Endometrium (tissue), 2 donors: ENCODE results near the gene PRPF39.

Source experiments
- FAIRE-seq: peaks from 2 replicates; lab custom pipeline; 2012; peaks lifted over from hg19 to GRCh38; lab: Jason Lieb, UNC
- donor health status: control.
- donor health status: control.

Gene PRPF39

DNA sequence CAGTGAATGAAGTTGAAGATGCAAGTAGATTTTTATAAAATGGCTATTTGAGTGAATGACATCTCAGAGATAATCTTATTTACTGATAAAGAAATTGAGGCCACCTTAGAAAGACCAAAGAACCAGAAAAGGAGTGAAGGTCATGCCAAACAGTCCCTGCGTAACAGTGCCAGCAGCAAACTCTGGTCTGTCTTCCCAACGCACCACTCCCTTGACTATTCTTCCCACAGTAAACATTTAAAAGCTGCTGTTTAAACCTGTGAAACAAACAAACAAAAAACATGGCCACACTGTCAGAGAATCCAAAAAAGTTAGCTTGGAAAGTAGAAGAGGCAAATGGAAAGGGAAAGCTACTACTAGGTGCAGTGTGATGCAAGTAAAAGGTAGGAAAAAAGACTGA is 1.5 kb upstream of the PRPF39 start:
- FAIRE-seq: no peak

DNA sequence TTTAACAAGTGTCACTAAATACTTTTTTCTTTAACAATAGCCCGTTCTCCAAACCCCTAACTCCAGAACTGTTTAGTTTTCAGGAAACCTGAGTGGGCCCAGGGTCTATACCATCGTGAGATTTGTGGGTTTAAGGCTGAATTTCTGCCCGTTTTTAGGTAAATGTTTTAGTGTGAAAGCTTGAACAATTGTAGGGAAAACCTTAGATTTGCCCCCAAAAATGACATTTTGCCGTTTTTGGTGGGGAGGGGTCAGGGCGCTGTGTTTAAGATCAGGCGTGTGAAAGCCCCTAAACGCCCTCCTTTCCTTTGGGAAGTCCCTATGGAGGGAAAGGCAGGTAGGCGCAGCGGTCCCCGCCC is 320 bp upstream of the PRPF39 start:
- FAIRE-seq: no peak

DNA sequence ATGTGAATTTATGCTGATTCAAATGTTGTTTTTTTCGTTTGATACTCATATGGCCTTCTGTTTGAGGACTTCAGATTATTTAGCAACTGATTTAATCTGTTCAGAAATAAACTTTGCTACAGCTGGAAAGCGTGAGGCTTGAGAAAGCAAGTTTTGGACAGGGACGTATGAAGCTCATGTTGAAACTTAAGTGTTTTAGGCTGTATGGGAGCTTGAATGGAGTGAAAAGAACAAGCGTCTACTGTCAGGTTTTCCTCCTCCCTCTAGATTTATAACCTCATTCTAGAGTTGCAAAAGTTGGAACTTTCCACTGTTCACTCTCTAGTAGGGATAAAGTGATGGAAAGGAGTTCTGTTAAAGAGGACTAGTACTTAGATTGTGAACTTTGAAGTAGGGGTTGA is 1.0 kb downstream of the PRPF39 start:
- no peak for FAIRE-seq

DNA sequence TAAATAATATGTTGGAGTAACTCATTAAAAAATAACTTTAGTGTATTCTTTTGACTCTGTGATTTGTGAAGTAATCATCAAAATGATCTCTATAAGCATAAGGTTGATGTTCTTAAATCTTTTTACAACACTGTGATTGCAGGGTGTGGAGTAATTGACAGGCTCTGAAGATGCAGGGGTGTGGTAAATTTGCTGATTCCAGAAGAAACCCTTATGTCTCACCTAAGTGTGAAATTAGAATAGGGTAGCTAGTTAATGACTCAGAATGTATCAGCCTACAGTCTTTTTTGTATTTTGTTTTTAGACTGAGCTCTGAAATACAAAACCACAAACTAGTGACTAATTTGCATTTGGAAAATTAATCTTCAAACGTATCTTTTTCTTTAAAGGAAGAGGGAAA is 5.9 kb downstream of the PRPF39 start:
- FAIRE-seq: no peak

DNA sequence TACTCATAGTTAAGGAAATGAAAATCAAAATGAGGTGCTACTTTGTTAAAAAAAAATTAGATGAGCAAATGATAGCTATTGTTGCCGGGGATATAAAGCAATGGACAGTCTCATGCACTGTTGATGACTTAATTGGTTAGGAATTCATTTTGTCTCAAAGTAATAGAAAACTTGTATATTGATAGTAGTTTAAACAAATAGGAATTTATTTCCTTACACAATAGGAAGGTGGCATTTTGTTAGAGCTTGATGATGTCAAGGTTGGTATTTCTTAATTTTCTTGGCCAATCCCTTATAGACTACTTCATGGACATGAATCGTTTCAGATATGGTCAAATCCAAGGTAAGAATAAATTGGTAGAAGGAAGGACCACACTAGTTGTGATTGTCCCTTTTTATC is 7.8 kb downstream of the PRPF39 start:
- no peak for FAIRE-seq

DNA sequence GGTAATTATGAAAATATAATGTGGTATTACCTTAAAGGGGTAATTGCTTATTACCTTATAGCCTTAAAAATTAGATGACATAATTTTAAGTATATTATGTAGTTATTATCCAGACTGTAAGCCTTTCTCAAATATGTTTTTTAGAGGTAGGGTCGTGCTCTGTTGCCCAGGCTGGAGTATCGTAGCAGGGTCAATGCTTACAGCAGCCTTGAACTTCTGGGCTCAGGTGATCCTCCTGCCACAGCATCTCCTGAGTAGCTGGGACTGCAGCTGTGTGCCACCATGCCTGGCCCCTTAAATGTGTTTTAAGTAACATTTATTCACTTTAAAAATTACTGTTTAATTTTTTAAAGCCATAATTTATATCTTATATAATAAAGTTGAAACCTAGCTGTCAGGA is 10.4 kb downstream of the PRPF39 start:
- FAIRE-seq: no peak

DNA sequence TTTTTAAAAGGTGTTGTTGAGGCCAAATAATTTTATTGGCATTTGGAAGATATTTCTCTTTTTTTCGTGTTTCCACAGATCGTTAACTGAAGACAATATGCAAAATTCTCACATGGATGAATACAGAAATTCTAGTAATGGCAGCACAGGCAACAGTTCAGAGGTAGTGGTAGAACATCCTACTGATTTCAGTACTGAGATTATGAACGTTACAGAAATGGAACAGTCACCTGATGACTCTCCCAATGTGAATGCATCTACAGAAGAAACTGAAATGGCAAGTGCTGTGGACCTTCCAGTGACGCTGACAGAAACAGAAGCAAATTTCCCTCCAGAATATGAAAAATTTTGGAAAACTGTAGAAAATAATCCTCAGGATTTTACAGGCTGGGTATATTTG is 11.2 kb downstream of the PRPF39 start:
- no peak for FAIRE-seq

DNA sequence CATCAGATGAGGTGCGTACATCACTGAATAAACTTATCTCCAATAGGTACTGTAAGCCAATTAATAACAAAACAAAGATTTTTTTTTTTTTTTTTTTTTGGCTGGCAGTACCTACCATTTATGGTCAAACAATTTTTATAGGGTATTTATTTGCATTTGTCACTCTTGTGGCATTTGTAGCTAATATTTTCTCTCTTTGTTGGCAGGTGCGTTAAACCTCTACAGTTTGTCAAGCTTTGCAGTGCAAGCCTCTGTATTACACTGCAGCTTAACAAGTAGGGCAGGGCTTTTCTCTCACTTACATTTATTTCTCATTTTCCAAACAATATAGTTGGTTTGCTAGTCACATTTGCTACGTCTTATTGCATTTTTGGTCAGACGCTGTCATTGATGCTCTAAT is 12.3 kb downstream of the PRPF39 start:
- FAIRE-seq: no peak

DNA sequence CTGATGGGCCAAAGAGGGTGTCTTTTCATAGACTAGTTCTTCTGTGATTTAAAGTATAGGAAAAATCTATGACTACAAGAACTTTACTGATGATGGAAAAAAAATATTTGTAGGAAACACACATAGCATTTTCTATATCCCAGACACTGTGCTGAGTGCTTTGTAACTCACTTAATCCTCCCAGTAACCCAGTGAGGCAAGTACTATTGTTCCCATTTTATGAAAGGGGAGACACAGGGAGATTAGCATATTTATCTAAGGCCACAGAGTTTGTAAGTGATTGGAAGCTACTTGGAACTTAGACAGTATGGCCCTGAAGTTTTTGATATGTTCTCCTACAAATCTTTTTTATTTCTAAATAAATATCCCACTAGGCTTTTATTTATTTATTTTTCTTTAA is 19.9 kb downstream of the PRPF39 start:
- no peak for FAIRE-seq

DNA sequence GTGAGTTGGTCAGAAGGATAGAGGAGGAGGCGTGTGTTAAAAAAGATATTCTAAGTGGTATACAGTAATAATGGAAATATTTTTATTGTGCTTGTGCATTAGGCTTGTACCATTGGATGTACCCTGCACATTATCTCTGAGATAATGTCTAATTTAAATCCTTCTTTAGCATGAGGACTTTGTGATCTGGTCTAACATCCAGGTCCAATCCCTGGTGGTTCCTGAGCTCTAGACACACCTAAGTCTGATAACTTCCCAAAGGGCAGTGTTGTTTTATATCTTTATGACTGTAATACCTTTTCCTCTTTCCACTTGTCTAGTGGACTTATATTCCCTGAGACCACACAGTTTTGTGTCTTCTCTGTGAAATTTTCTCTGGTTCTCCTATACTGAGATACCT is 20.6 kb downstream of the PRPF39 start:
- FAIRE-seq: no peak

DNA sequence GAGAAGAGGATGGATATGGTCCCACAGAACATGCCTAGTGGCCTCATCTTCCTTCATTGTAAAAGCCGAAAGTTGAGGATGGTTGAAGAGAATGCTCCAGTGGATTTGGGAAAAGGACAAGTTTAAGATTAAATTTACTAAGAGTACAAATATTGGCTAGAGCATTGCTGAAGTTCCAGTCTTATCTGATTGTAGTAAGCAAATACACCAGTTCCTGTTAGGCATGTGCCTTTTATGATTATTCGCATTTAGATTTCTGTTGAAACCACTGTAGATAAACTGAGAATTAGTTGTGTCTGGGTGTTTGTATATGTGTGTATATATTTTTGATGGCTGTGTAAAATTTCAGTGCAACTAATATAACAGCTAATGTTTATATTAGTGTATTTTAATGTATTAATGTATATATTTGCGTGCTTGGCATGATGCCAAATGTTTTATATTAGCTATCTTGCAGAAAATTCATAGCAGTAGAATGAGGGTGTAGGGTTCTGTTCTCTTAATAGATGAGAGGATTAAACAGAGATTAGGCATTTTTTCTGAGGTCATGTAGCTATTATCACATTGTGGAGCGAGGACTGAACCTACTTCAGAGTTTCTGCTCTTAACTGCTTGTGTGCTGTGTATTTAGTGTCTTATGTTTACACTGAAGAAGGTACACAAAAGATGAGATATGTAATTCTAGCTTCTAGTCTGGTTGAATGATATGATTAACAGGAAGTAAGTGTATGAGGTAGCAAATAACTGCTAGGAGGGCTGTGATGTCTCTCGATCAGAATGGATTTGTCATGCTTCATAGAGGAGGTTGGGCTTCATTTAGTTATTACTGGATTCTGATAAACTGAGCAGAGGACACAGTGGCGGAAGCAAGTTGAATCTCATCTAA is 29.2 kb downstream of the PRPF39 start:
- no peak for FAIRE-seq

DNA sequence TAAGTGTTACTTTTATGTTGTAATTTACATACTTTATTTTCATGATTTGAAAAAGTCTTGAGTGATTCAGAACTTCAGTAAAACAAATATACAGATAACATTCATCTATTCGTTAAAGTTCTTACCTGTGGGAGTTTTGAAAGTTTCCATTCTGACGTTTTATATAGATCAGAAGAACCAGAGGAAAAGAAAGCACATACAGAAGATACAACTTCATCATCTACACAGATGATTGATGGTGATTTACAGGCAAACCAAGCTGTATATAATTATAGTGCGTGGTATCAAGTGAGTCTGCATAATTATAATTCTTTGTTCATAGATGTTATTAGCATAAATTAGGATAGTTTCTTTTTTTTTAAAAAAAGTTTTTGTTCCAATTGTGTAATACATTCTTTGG is 30.4 kb downstream of the PRPF39 start:
- FAIRE-seq: no peak

DNA sequence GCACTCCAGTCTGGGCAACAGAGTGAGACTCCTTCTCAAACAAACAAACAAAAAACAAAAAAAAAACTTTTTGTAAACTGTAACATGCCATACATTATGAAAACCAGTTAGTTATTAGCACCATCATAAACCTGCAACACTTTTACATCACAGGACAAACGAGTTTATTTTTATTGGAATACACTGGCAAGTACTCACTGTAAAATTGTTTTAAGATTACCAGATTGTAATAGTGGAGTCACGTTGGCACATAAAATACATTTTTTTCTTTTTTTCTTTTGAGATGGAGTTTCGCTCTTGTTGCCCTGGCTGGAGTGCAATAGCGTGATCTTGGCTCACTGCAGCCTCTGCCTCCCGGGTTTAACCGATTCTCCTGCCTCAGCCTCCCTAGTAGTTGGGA is 34.7 kb downstream of the PRPF39 start:
- FAIRE-seq: no peak

DNA sequence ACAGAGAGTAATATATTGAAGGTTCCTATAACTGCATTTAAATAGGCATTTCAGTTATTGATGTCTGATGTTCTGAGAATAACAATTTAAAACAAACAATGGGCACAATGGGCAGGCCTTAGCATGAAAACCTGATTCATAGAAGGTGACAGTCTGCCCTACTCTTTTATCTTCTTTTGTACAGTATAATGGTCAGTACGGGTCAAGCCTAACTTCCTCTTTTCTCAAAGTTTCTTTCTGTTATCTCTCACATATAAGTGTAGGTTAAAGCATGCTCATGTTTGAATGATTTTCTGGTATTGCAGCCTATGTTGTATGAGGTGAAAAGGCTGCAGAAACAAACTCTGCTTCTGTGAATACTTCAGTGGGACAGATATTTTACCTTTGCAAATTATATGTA is 36.2 kb downstream of the PRPF39 start:
- FAIRE-seq: no peak

DNA sequence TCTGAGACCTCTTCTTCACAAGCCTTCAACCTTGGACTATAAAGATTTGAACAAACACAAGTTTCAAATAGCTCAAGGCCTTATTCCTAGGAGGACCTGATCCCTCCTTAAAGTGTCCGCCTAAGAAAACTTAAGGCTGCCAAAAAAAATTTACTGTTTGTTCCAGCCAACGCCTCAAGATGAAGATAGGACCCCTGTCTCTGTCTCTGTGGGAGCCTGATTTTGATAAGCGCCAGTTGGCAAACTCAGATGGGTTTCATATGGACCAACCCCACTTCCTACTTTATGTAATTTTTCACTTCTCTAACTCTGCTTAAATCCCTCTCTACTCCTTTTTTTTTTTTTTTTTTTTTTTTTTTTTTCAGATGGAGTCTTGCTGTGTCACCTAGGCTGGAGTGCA is 39.4 kb downstream of the PRPF39 start:
- FAIRE-seq: no peak

DNA sequence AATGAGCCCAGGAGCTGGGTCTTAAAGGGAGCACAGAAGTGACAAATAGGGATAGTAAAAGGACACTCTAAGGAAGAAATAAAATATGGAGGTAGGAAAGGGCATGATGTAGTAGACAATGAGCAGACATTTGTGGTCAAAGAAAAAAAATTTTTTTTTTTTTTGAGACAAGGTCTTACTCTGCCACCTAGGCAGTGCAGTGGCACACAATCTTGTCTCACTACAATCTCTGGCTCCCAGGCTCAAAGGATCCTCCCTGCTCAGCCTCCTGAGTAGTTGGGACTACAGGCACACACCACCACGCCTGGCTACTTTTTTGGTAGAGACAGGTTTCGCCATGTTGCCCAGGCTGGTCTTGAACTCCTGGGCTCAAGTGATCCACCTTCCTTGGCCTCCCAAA is 41.8 kb downstream of the PRPF39 start:
- FAIRE-seq: no peak

DNA sequence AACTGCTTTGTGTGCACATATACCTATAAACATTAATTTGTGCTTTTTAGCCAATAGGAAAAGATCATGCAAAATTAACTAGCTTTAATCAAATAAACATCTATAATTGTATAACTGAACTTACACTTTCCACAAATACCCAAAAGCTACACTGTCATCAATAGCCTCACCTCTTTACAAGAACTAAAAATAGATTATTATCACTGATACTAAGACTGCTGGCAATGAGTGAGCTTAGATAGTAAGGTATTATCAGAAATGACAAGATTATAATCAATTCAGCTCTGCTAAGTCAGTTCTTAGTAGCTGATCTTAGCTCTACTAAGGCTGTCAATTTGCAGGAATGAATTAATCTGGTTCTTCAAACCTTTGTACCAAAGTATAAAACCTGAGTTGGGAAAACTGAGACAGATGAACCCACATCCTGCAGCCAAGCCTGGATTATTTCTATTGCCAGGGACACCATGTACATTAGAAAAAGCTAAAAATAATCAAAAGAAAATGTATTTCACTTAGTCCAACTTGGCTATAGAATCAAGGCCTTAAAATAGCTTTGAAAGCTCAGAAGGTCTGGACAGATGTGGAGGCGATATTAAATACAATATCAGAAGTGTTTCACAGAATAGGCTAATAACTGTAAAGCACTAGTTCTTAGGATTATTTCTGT is 45.2 kb downstream of the PRPF39 start:
- FAIRE-seq: no peak

DNA sequence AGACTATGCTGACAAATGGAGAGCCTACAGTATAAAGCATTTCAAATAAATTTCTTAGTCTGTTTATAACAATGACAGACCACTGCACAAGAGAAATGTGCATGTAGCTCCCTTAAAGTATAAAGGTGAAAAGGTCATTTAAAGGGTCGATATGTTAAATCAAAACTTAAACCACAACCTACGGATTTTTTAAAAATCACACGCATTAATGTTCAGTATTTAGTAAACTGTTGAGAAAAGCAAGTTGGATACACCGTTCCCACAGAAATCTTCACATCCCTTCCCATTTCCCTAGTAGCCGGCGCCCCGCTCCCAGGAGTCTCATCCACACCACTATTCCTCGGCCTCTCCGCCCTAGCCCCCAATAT is 49.8 kb downstream of the PRPF39 start:
- no peak for FAIRE-seq

DNA sequence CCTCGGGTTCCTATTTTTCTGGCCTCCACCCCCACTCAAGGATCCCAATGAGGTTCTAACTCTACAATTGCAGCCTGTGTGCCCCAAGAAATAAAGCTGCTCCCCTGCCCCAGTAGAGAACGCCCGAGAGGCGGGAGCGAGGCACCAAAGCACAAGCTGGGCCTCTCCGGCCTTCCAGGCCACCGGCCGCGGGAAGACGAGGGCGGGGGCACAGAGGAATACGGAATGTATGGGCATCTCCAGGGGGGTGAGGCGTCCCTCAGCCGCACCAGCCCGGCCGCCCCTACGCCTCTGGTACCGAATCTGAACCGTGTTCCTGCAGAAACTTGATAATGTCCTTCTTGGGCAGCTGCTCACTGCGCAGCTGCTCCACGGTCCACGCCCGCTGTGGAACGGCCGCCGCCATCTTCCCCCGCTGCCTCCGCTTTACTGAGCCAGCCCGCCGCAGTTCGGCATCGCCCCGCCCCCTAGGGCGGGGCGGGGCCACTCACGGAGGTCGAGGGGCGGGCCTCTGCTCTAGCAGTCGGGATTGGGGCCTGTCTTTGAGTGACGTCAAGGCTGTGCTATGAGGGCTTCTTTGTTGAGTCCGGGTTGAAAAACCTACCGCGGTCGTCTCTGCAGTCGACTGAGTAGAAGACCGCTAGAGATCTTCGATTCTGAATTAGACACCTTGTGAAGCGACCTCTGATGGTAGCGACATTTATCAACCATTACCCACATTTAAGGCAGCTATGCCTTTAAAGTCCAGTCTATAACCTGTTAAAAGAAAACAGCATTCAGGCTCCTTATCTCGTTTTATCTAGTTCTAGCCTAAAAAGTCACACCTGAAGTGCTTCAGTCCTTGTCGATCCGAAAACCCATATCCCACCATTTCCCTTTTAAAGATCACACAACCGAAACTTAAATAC is 50.4 kb downstream of the PRPF39 start, which contains the start of gene FKBP3:
TSS of gene FKBP3 (minus strand) at position 431 of the 908 bp plus-strand sequence. CDS start at position 406, 25 bp downstream.
- FAIRE-seq: peak; percentile 94

DNA sequence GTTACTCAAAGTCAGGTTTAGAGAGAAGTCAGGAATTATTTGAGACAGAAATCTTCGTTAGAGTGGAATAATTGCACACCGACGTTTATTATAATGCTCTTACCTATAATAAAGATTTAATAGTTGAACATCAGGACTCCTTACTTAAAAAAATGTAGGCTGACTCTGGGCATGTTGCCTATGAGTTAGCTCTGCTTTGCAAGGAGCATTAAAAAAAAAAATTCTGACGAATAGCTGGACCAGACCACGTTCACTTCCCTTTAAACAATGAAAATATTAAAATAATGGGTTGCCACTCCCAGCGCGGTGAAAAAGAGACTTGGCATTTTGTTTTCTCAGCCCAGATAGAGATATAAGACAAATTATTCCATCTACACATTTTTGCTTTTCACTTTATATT is 51.2 kb downstream of the PRPF39 start:
- FAIRE-seq: no peak

DNA sequence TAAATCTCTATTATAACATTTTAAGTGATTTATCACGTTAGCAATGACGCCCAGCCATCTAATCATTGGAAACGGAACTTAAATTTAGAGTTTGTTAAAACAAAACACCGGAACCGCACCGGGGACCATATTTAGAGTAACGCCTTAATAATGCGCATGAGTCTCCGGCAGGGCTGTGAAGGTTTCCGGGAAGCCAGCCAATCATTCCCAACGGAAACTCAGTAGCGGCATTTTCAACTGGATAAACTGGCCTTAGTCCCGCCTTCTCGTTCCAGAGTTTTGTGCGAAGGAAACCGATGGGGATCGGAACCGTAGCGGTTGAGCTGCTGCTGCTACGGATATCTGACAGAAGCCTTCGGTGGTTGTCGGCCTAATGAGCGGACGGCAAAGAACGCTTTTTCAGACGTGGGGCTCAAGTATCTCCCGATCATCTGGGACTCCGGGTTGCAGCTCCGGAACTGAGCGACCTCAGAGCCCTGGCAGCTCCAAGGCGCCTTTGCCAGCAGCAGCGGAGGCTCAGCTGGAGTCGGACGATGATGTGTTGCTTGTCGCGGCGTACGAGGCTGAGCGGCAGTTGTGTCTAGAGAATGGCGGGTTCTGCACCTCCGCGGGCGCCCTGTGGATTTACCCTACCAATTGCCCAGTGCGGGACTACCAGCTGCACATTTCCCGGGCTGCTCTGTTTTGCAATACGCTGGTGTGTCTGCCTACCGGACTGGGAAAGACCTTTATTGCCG is 51.9 kb downstream of the PRPF39 start, which contains the start of gene FANCM:
TSS of gene FANCM (plus strand) at position 272 of the 737 bp plus-strand sequence. CDS start at position 374, 102 bp downstream.
- peak; percentile 98 for FAIRE-seq

DNA sequence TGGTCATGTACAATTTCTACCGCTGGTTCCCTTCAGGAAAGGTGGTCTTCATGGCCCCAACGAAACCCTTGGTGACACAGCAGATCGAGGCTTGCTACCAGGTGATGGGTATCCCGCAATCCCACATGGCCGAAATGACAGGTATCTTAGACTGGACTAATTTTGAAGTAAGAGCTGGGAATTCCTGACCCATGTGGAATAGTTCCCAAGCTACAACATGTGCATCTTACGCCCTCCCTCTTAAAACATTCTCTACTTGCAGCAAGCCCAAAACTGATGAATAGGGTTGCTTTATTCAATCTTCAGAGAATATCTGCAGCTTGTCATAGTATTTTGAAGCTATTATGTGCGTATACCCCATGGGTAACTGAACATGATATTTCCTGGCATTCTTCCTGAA is 52.5 kb downstream of the PRPF39 start:
- FAIRE-seq: no peak
